ENCODE measurements around the gene SUPT5H. TPM values are rescaled to one million over a fixed set of nuclear protein-coding genes. Genes with fewer than 3 reads are reported as not detected.
A peak's percentile ranks its signal among the peaks of the same experiment; 100 is the strongest.
"Not testable (repeated sequence)": the region's sequence is repeated elsewhere in the genome, so short reads cannot be mapped to it uniquely, and the experiment has no call there.

Gene SUPT5H
- total RNA-seq, 2 experiments from 2014 or later, result 127 to 141 TPM

- POLR2A ChIA-PET, result interaction anchor here (0.9 to 6.1 kb wide), 8 partner anchors 9 to 91 kb away, joined by 3 to 137 read pairs (median 6); partner anchors contain the start of genes EID2, MED29, PAF1 and RPS16
- Mint-ChIP-seq H3K36me3 (ENCODE audit: low read depth) (peaks cover 75% of the 10 kb centered on the region), H3K9me3 (peaks cover 2% of the 10 kb centered on the region), H3K27me3 (no peaks in the 10 kb centered on the region), H3K4me3 (peak overlapping the region; percentile 100), H3K4me1 (ENCODE audit: low read depth) (peaks cover 61% of the 10 kb centered on the region), H3K27ac (peak overlapping the region; percentile 99)
- CTCF ChIA-PET, result interaction anchor here (1.0 to 2.9 kb wide), 3 partner anchors 13 to 28 kb away, joined by 3 to 12 read pairs (median 4); partner anchors contain the start of gene RPS16
- DNase-seq, result peak; percentile 76
- ATAC-seq, result no peak
- no peak for TF ChIP-seq CTCF (IDR thresholded peaks at IDR 0.05)
- intact Hi-C loops (cut with micrococcal nuclease), result loop anchor here (5.0 kb wide), 1 partner anchor 74 kb away; no protein-coding TSS in a partner anchor
Observed at GRCh38 chr19:39448271-39448670, 2.9 kb downstream of the SUPT5H start.

GRCh38 chr19:39449116-39449797, 3.9 kb downstream of the SUPT5H start:
- no peak for TF ChIP-seq CTCF (IDR thresholded peaks at IDR 0.05)
- H3K4me1 Mint-ChIP-seq (ENCODE audit: low read depth), result peaks cover 63% of the 10 kb centered on the region
- peak overlapping the region; percentile 99 for H3K27ac Mint-ChIP-seq
- H3K9me3 Mint-ChIP-seq, result peaks cover 2% of the 10 kb centered on the region
- intact Hi-C loops (cut with micrococcal nuclease), result loop anchor here (5.0 kb wide), 1 partner anchor 73 kb away; no protein-coding TSS in a partner anchor
- peak; percentile 7 for ATAC-seq
- no peaks in the 10 kb centered on the region for H3K27me3 Mint-ChIP-seq
- DNase-seq, result peak; percentile 54
- ChIA-PET CTCF (interaction anchor here (1.6 kb wide), 1 partner anchor 27 kb away, joined by 4 read pairs; no protein-coding TSS in a partner anchor), POLR2A (interaction anchor here (0.9 to 6.1 kb wide), 6 partner anchors 8 to 87 kb away, joined by 3 to 137 read pairs (median 5); partner anchors contain the start of genes MED29, PAF1 and RPS16)
- H3K4me3 Mint-ChIP-seq, result peak overlapping the region; percentile 100
- peaks cover 79% of the 10 kb centered on the region for H3K36me3 Mint-ChIP-seq (ENCODE audit: low read depth)

GRCh38 chr19:39451257-39451656, 5.9 kb downstream of the SUPT5H start:
- intact Hi-C loops (cut with micrococcal nuclease); CTCF ChIA-PET; ATAC-seq; H3K9me3 Mint-ChIP-seq; H3K4me3 Mint-ChIP-seq; H3K27me3 Mint-ChIP-seq; DNase-seq: not testable (repeated sequence)
- POLR2A ChIA-PET, result interaction anchor here (1.2 kb wide), 1 partner anchor 18 kb away, joined by 3 read pairs; no protein-coding TSS in a partner anchor
- Mint-ChIP-seq H3K36me3 (ENCODE audit: low read depth) (peaks cover 68% of the 10 kb centered on the region), H3K4me1 (ENCODE audit: low read depth) (peaks cover 65% of the 10 kb centered on the region), H3K27ac (peak overlapping the region; percentile 50)

DNA sequence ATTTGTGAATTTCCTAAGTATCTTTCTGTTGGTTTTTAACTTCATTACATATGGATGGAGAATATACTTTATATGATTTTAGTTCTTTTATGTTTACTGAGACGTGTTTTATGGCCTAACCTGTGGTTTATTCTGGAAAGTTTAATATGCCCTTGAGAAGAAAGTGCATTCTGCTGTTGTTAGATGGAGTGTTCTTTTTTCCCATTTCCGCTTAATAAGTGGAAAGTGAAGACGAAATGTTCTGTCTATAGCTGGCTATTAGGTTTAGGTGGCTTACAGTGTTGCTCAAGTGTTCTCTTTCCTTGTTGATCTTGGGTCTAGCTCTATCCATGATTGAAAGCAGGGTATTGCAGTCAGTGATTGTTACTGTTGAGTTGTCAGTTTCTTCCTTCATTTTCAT, 18.0 kb downstream of the SUPT5H start:
- H3K27ac Mint-ChIP-seq, result peak overlapping the region; percentile 31
- CTCF ChIA-PET, result interaction anchor here (2.7 kb wide), 1 partner anchor 11 kb away, joined by 13 read pairs; no protein-coding TSS in a partner anchor
- H3K36me3 Mint-ChIP-seq (ENCODE audit: low read depth), result peaks cover 59% of the 10 kb centered on the region
- DNase-seq (no peak), ATAC-seq (no peak)
- H3K9me3 Mint-ChIP-seq, result no peaks in the 10 kb centered on the region
- peaks cover 3% of the 10 kb centered on the region for H3K4me1 Mint-ChIP-seq (ENCODE audit: low read depth)
- intact Hi-C loops (cut with micrococcal nuclease), result no loop called here
- H3K4me3 Mint-ChIP-seq, result no peak overlapping the region
- no peaks in the 10 kb centered on the region for H3K27me3 Mint-ChIP-seq
- POLR2A ChIA-PET, result interaction anchor here (0.6 to 1.8 kb wide), 3 partner anchors 8 to 69 kb away, joined by 3 to 6 read pairs (median 3); partner anchors contain the start of gene EID2B
- TF ChIP-seq CTCF (IDR thresholded peaks at IDR 0.05), result no peak

GRCh38 chr19:39465956-39466747, 20.8 kb downstream of the SUPT5H start:
- H3K4me3 Mint-ChIP-seq, result no peak overlapping the region
- H3K36me3 Mint-ChIP-seq (ENCODE audit: low read depth), result peaks cover 58% of the 10 kb centered on the region
- POLR2A ChIA-PET, result interaction anchor here (1.1 to 1.3 kb wide), 3 partner anchors 9 to 24 kb away, joined by 3 to 5 read pairs (median 4); no protein-coding TSS in a partner anchor
- CTCF ChIA-PET, result interaction anchor here (2.3 kb wide), 1 partner anchor 8 kb away, joined by 7 read pairs; no protein-coding TSS in a partner anchor
- no peaks in the 10 kb centered on the region for H3K9me3 Mint-ChIP-seq
- TF ChIP-seq CTCF (IDR thresholded peaks at IDR 0.05), result no peak
- ATAC-seq (no peak), DNase-seq (no peak)
- H3K27me3 Mint-ChIP-seq, result no peaks in the 10 kb centered on the region
- H3K4me1 Mint-ChIP-seq (ENCODE audit: low read depth), result peaks cover 18% of the 10 kb centered on the region
- no peak overlapping the region for H3K27ac Mint-ChIP-seq
- intact Hi-C loops (cut with micrococcal nuclease), result no loop called here

All from activated CD8-positive, alpha-beta T cell treated with anti-CD3 and anti-CD28 coated beads for 36 hours (primary cell).